Ovary (tissue), 9 donors: Measurements from ENCODE around the gene MPND. TPM values are rescaled to one million over a fixed set of nuclear protein-coding genes. Genes with fewer than 3 reads are reported as not detected.

Experiments used
- DNase-seq, 5 donors: peaks; one replicate each; pipeline ENCODE4 v3.0.0-alpha.2; 2019 to 2020
- H3K27ac ChIP-seq, 2 donors: fragments of 200-600 bp; one replicate each; pipeline versions ENCODE4 v1.5.1 to v1.8.0; 2019 to 2022
- H3K27me3 ChIP-seq: fragments of 200-600 bp; one replicate; pipeline ENCODE4 v1.8.0; 2022
- H3K36me3 ChIP-seq: fragments of 200-600 bp; sonication (generic); one replicate; pipeline ENCODE4 v1.5.1; 2019
- H3K4me1 ChIP-seq: one replicate; pipeline ENCODE4 v1.8.1; 2013; ENCODE audit warnings: mild to moderate bottlenecking, moderate library complexity; ENCODE audit not compliant: insufficient read depth
- H3K4me3 ChIP-seq: fragments of 200-600 bp; sonication (generic); one replicate; pipeline ENCODE4 v1.5.1; 2017
- H3K9me3 ChIP-seq, 2 donors: fragments of 200-600 bp in 1 of 2; sonication (generic) in 1 of 2; one replicate each; pipeline versions ENCODE4 v1.5.1 to v1.8.1; 2013 to 2019; ENCODE audit warnings: mild to moderate bottlenecking in 1 of 2, moderate library complexity in 1 of 2
- CTCF ChIP-seq, 3 donors: fragments of 450-650 bp in 2 of 3; fragments of 200-600 bp in 1 of 3; IDR thresholded peaks; one replicate each; pipeline versions ENCODE4 v1.5.1 to v1.8.0; 2016 to 2022; ENCODE audit warnings: antibody characterized with exemption in 3 of 3, mild to moderate bottlenecking in 1 of 3
- EP300 ChIP-seq: sonication (generic); formaldehyde crosslinking; IDR thresholded peaks from one replicate; pipeline ENCODE4 v1.6.1; 2017; ENCODE audit warnings: antibody characterized with exemption
- POLR2A ChIP-seq: fragments of 450-650 bp; IDR thresholded peaks from one replicate; pipeline ENCODE4 v1.6.1; 2017; ENCODE audit warnings: antibody characterized with exemption, mild to moderate bottlenecking, moderate library complexity
- WGBS, 3 donors: extraction: QIAGEN DNeasy Blood & Tissue Kit in 1 of 3; methylation state at CpG; one replicate each; pipeline versions ENCODE4 v1.1.5 to v1.1.7; 2013 to 2017; 5-methylcytosine and 5-hydroxymethylcytosine counted together
- intact Hi-C, 4 donors: fragments of 100-400 bp; cut with DNase I; formaldehyde crosslinking; loops; one replicate each; pipeline versions ENCODE4 v1.11.0 to v1.15.1; 2022 to 2023
- polyA plus RNA-seq, 2 donors: library from polyadenylated mRNA; stranded (reverse); fragments of 200-250 nt in 1 of 2; fragments of 350-450 nt in 1 of 2; fragmentation: Illumina TruSeq in 1 of 2; extraction: RNeasy Lipid Tissue Mini Kit (QIAGEN cat#74804) in 1 of 2; gene quantifications; one replicate each; pipeline ENCODE4 v1.2.3, GENCODE V29; 2013 to 2014
- total RNA-seq, 7 donors: library from RNA; depleted of rRNA in 2 of 7; stranded (reverse); fragments of >200 nt in 2 of 7; fragmentation: NEBNext Ultra II Directional in 3 of 7; extraction: Animal tissue kit (Norgen Biotek cat#: 25700) in 3 of 7; gene quantifications; one replicate each; pipeline versions ENCODE4 v1.1.0 to v1.2.4, GENCODE V29; 2016 to 2023
- donor health status: DM: no; HTN: no; CAD: no; lungs with moderate emphysema.
- donor health status: DM: no; HTN: no; CAD: no.
- donor health status: Bipolar disorder and iron deficiency.
- donor health status: DM: yes; HTN: yes; CAD: no.
- donor health status: DM: no; HTN: no; CAD: no.
- donor health status: DM: yes; HTN: yes; CAD: no.

MPND gene
- total and polyA plus RNA-seq, 9 donors = 2.4 to 31.1 (median 15.1) TPM

GRCh38 chr19:4318460-4318859 is 24.9 kb upstream of the MPND start:
- Histone ChIP-seq H3K27ac (no peak overlapping the region), H3K36me3 (no peaks in the 10 kb centered on the region), H3K9me3 (no peaks in the 10 kb centered on the region), H3K27me3 (no peaks in the 10 kb centered on the region), H3K4me3 (no peak overlapping the region), H3K4me1 (no peaks in the 10 kb centered on the region)
- TF ChIP-seq EP300 = no peak
- TF ChIP-seq POLR2A = no peak
- TF ChIP-seq CTCF (IDR thresholded peaks at IDR 0.05) = no peak
- 92 to 96% (median 93%) methylated on average over 7 of the region's 7 CpGs for WGBS, 3 donors
- DNase-seq = no peak
- intact Hi-C loops = no loop called here

- Histone ChIP-seq H3K27me3 (no peaks in the 10 kb centered on the region), H3K9me3 (no peaks in the 10 kb centered on the region), H3K4me3 (no peak overlapping the region), H3K4me1 (no peaks in the 10 kb centered on the region), H3K36me3 (no peaks in the 10 kb centered on the region), H3K27ac (no peak overlapping the region)
- intact Hi-C loops = no loop called here
- WGBS, 3 donors = 95 to 100% (median 100%) methylated on average over 2 of the region's 2 CpGs
- no peak for DNase-seq
- no peak for TF ChIP-seq EP300
- TF ChIP-seq CTCF (IDR thresholded peaks at IDR 0.05) = no peak
- no peak for TF ChIP-seq POLR2A
Observed at GRCh38 chr19:4319067-4319718, 24.2 kb upstream of the MPND start.

- DNase-seq = no peak
- H3K4me3 ChIP-seq = no peak overlapping the region
- 91 to 96% (median 93%) methylated on average over 2 of the region's 2 CpGs for WGBS, 3 donors
- H3K9me3 ChIP-seq = no peaks in the 10 kb centered on the region
- no peaks in the 10 kb centered on the region for H3K27me3 ChIP-seq
- no peak for TF ChIP-seq POLR2A
- TF ChIP-seq EP300 = no peak
- TF ChIP-seq CTCF (IDR thresholded peaks at IDR 0.05) = no peak
- intact Hi-C loops = no loop called here
- H3K36me3 ChIP-seq = no peaks in the 10 kb centered on the region
- no peaks in the 10 kb centered on the region for H3K4me1 ChIP-seq
- no peak overlapping the region for H3K27ac ChIP-seq
Observed at GRCh38 chr19:4320419-4320818, 22.9 kb upstream of the MPND start.

- no peak overlapping the region for H3K27ac ChIP-seq
- TF ChIP-seq POLR2A (no peak), CTCF (IDR thresholded peaks at IDR 0.05) (no peak), EP300 (no peak)
- DNase-seq = peak in 4 of 5 donors; percentile 30 to 76 (median 61)
Observed at GRCh38 chr19:4322942-4323665, 20.3 kb upstream of the MPND start.

More at GRCh38 chr19:4322942-4323665, 20.3 kb upstream of the MPND start:
- H3K4me3 ChIP-seq = no peak overlapping the region
- peaks cover 6% of the 10 kb centered on the region for H3K4me1 ChIP-seq
- no peaks in the 10 kb centered on the region for H3K9me3 ChIP-seq
- WGBS, 3 donors = 60 to 76% (median 73%) methylated on average over 36 to 37 of the region's 37 CpGs
- intact Hi-C loops = no loop called here
- no peaks in the 10 kb centered on the region for H3K36me3 ChIP-seq
- no peaks in the 10 kb centered on the region for H3K27me3 ChIP-seq
